HepG2 (cell line): Measurements from ENCODE around the gene TRNP1. TPM values are rescaled to one million over a fixed set of nuclear protein-coding genes. Genes with fewer than 3 reads are reported as not detected.

Source experiments
- BCL3 ChIP-seq: sonication (generic); formaldehyde crosslinking; IDR thresholded peaks from 2 replicates; pipeline ENCODE4 v1.5.1; 2020; ENCODE audit warnings: mild to moderate bottlenecking, missing genetic modification reagents, moderate library complexity
- HNF1A ChIP-seq, 2 experiments: sonication (generic) in 1 of 2; formaldehyde crosslinking in 1 of 2; IDR thresholded peaks; 2 replicates each; pipeline versions ENCODE4 v1.4.0 to v1.6.1; 2016 to 2020; ENCODE audit warnings: borderline replicate concordance in 1 of 2, low read depth in 1 of 2, mild to moderate bottlenecking in 1 of 2, missing genetic modification reagents in 1 of 2
- PAX8 ChIP-seq: sonication (generic); formaldehyde crosslinking; IDR thresholded peaks from 2 replicates; pipeline ENCODE4 v1.8.0; 2022; ENCODE audit warnings: mild to moderate bottlenecking, missing genetic modification reagents, borderline replicate concordance
- RAD51 ChIP-seq: fragments of 450-650 bp; IDR thresholded peaks from 2 replicates; pipeline ENCODE4 v1.6.1; 2016; ENCODE audit warnings: borderline replicate concordance
- STAG1 ChIP-seq: sonication (generic); formaldehyde crosslinking; IDR thresholded peaks from 2 replicates; pipeline ENCODE4 v1.4.0; 2020; ENCODE audit warnings: missing genetic modification reagents
- TFAP4 ChIP-seq: sonication (generic); IDR thresholded peaks from 2 replicates; pipeline ENCODE4 v1.6.1; 2016; ENCODE audit warnings: low read depth, borderline replicate concordance
- ZNF234 ChIP-seq: sonication (generic); formaldehyde crosslinking; conservative IDR thresholded peaks from 2 replicates; pipeline ENCODE4 v1.5.1; 2020; ENCODE audit warnings: mild to moderate bottlenecking, missing genetic modification reagents
- ZNF260 ChIP-seq: sonication (generic); formaldehyde crosslinking; IDR thresholded peaks from 2 replicates; pipeline ENCODE4 v1.4.0; 2020; ENCODE audit warnings: missing genetic modification reagents, low read depth, mild to moderate bottlenecking, borderline replicate concordance
- polyA plus RNA-seq, 8 experiments: library from polyadenylated mRNA; depleted of rRNA in 3 of 8; stranded (reverse) in 7 of 8; unstranded in 1 of 8; fragments of >200 nt; fragmentation: Illumina TruSeq in 4 of 8; extraction: Trizol in 4 of 8; gene quantifications; 2 replicates each; pipeline versions ENCODE4 v1.2.1 to v1.2.3, GENCODE V29; 2011 to 2016; ENCODE audit warnings: low read depth in 4 of 8, missing spikeins in 1 of 8, mixed read lengths in 1 of 8; ENCODE audit not compliant: insufficient read depth in 1 of 8
- total RNA-seq, 5 experiments: library from RNA; depleted of rRNA; stranded (reverse); fragments of >200 nt; fragmentation: Illumina TruSeq; extraction: Trizol; gene quantifications; 2 replicates each; pipeline ENCODE4 v1.2.3, GENCODE V29; 2016; ENCODE audit warnings: low read depth in 1 of 5

Gene TRNP1
- total and polyA plus RNA-seq, 2 of the 13 experiments (the other 11 are each of a cell fraction or from before 2014, with no cell fraction given): 42.0 to 158 TPM

GRCh38 chr1:26956321-26956720 is 37.2 kb upstream of the TRNP1 start (continued):
- TF ChIP-seq HNF1A (IDR thresholded peaks at IDR 0.05; ENCODE audit: low read depth): no peak
- no peak for TF ChIP-seq HNF1A (CRISPR knock-in tag; IDR thresholded peaks at IDR 0.05; ENCODE audit: borderline replicate concordance)
- no peak for TF ChIP-seq TFAP4
- no peak for TF ChIP-seq RAD51
- TF ChIP-seq ZNF234 (CRISPR knock-in tag): no peak
- TF ChIP-seq ZNF260 (CRISPR knock-in tag): no peak
- TF ChIP-seq PAX8 (CRISPR knock-in tag): no peak
- TF ChIP-seq STAG1 (CRISPR knock-in tag): no peak
- no peak for TF ChIP-seq BCL3 (CRISPR knock-in tag)
